HT1080 (cell line): ENCODE results near the gene PFKFB4. TPM values are rescaled to one million over a fixed set of nuclear protein-coding genes. Genes with fewer than 3 reads are reported as not detected.
"Not testable (repeated sequence)": the region's sequence is repeated elsewhere in the genome, so short reads cannot be mapped to it uniquely, and the experiment has no call there.

ENCODE experiments used
- DNase-seq: peaks from one replicate; pipeline ENCODE4 v3.0.0-alpha.2; 2015; ENCODE audit warnings: low read depth
- total RNA-seq: library from RNA; depleted of rRNA; stranded (reverse); fragments of >200 nt; shearing (Covaris generic); gene quantifications from 2 replicates; pipeline ENCODE4 v1.2.3, GENCODE V29; 2014

The PFKFB4 gene
- total RNA-seq, 1 experiment from 2014 or later, result 27.2 TPM

DNA sequence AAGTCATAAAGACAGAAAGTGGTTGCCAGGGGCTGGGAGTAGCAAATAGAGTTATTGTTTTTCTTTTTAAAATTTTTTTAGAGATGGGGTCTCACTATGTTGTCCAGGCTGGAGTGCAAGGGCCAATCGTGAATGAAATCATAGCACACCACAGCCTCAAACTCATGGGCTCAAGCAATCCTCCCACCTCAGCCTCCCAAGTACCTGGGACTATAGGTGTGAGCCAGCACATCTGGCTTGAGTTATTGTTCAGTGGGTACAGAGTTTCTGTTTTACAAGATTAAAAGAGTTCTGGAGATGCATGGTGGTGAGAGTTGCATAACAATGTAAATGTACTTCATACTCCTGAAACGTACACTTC, 23.6 kb downstream of the PFKFB4 start:
- no peak for DNase-seq

DNA sequence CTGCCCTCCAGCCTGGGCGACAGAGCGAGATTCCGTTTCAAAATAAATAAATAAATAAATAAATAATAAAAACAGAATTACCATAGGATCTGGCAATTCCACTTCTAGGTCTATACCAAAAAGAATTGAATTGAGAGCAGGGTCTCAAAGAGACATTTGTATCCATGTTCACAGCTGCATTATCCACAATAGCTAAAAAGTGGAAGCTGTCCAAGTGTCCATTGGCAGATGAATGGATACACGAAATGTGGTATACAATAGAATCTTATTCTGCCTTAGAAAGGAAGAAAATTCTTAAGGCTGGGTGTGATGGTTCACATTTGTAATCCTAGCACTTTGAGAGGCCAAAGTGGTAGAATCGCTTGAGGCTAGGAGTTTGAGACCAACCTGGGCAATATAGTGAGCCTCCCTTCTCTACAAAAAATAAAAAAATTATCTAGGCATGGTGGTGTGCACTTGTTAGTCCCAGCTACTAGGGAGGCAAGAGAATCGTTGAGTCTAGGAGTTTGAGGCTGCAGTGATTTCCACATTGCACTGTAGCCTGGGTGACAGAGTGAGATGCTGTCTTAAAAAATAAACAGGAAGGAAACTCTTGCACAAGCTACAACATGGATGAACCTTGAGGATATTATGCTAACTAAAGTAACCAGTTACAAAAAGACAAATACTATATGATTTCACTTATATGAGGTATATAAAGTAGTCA, 24.2 kb downstream of the PFKFB4 start:
- DNase-seq, result no peak

DNA sequence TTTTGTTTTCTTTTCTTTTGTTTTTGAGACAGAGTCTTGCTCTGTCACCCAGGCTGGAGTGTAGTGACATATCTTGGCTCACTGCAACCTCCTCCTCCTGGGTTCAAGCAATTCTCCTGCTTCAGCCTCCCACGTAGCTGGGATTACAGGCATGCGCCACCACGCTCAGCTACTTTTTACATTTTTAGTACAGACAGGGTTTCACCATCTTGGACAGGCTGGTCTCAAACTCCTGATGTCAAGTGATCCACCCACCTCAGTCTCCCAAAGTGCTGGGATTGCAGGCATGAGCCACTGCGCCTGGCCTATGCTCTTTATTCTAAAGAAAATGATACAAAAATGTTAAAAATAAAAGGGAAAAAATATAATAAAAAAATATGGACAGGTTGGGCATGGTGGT, 25.9 kb downstream of the PFKFB4 start:
- DNase-seq, result not testable (repeated sequence)

DNA sequence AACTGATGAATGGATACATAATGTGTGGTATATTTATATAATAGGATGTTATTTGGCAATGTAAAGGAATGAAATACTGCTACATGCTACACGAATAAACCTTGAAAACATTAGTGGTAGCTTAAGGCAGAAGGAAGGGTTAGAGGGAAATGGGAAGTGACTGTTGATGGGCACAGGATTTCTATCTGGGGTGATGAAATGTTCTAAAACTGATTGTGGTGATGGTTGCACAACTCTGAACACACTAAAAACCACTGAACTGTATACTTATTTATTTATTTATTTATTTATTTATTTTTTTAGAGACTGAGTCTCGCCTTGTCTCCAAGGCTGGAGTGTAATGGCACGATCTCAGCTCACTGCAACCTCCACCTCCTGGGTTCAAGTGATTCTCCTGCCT, 27.8 kb downstream of the PFKFB4 start:
- DNase-seq, result no peak

DNA sequence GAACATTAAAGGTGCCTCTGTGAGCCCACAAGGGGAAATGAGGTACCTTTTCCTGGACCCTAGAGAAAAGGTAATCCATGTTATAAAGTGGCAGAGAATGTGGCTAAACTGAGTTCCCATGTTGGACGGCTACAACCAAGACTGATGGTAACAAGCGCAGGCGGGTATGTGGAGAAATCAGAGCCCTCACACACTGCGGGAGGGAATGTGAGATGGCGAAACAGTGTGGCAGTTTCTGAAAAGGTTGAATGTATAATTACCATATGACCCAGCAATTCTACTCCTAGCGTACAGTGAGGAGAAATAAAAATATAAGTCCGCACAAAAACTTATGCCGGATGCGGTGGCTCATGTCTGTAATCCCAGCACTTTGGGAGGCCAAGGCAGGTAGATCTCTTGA, 28.6 kb downstream of the PFKFB4 start:
- no peak for DNase-seq

DNA sequence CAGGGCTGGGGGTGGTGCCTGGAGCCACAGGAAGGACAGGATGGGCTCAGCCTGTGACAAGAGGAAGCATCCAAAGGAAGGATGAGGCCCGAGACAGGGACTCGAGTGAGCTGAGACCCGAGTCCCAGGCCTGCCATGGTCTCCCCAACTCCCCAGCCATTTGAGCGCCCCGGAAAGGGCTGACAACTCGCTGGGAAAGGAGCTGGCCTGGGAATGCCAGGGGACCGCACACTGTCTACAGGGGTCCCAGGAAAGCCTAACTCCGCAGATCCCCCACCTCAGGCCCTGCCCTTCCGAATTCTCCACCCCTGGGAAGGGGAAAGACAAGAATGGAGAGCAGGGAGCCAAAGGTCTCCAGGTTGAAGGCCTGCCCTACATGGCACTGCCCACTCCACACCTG, 31.6 kb downstream of the PFKFB4 start:
- DNase-seq, result no peak

DNA sequence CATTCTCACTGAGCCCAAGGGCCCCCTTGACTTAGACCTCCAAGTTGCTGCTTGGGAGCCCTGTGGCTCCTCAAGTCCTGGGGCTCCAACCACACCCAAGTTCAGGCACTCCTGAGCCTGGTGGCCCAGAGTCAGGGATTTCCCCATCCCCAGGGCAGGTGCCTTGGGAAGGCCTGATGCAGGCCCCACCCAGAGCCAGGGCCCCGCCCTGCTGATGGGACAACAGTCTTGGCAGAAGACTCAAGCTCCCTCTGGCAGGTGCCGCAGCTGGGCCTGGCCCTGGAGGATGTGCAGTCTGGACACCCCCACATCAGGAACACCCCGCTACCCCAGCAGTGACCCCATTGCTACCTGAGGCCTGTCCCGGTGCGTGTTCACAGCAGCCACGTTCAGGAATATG, 35.0 kb downstream of the PFKFB4 start:
- no peak for DNase-seq

DNA sequence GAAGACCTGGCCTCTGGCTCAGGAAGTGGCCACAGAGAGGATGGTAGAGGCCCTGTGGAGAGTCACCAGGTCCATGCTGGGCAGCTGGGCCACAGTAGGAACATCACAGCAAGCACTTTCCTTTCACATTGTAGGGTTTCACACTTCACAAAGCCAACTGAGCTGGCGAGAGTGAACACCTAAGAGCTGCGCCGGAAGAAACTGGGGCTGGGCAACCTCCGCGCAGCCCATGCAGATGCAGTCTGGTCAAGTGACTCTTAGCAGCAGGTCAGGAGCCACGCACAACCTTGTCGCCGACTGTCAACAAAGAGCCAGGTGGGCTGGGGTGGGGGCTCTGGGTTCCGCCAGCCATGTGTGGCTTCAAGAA, 37.3 kb downstream of the PFKFB4 start:
- no peak for DNase-seq

DNA sequence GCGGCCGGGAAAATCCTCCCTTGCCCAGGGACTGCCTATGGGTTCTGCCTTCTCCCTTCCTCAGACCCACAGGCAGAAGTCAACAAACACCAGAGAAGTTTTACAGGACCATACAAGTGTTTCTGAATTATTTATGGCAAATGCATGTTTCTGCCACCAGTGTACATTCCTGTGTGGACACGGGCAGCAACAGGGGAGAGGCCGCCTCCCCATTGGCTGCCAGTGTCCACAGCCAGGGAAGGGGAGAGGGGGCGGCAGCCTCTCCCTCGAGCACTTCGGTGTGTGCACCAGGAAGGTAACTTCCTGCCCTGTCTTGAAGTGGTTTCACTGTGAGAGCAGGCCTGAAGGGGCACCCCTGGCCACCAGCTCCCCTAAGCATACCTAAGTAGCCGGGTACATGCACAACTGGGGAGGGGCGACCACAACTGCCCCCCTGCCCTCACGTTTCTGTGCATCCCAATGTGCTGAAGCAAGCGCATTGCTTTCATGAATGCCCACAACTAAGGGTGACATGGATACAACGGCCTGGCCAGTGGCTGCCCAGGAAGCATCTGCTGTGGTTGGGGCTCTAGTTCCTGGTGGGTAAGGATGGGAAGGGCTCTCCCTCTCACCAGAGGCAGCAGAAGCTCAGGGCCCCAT, 37.8 kb downstream of the PFKFB4 start:
- no peak for DNase-seq

DNA sequence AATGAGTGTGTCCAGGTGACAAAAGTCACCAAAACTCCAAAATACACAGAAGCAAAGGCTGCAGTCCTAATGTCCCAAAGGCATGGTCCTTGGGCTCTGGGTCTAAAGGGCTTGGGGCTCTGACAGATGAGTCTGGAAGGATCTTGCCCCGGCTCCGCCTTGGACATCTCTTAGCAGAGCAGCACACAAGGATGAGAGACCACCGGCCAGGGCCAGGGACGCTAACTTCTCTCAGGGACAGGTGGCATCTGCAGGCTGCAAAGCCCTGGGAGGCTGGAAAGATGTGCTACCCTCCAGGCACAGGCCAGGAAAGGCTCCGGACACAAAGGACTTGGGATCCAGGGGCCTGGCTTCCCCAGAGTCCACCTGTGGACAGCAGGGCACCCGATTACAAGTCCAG, 38.5 kb downstream of the PFKFB4 start:
- DNase-seq, result no peak

DNA sequence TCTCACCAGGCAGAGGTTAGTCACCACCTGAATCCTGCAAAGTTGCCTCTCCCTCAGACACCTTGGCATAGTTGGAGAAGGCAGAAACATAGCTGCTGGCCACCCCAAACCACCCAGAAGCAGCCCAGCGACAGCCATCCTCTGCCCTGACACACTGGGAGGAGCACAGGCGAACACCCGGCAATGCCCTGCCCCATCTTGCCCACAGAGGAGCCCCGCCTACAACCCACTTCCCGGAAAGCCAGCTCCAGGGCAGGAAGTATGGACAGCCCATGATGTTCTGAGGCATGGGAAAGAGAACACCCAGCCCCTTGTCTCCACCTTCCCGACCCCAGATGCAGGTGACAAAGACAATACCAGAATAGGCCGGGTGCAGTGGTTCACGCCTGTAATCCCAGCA, 40.0 kb downstream of the PFKFB4 start:
- no peak for DNase-seq

DNA sequence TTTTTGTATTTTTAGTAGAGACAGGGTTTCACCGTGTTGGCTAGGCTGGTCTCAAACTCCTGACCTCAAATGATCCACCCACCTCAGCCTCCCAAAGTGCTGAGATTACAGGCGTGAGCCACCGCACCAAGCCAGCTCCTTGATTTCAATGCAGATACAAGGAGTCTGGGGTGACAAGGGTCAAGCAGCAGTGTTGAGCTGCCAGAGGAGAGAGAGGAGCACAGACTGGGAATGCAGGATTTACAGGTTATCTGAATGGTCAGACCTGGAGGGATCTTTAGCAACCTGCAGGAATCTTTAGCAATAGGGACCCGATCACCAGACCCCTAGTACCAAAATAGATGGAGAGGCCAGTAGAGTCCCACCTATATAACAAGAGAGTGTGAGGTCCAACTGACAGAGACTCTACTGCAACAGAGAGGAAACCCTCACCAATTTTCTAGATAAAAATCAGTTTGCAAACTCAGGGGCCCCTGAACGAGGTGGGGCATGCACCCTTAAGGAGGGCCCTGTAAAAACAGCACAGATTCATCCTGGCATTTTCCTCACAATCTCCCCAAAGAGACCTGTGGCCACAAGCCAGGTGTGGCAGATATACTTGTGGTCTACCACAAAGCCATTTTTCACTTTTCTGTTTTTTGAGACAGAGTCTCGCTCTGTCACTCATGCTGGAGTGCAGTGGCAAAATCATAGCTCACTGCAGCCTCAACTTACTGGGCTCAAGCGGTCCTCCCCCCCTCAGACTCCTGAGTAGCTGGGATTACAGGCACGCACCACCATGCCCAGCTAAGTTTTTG, 42.0 kb downstream of the PFKFB4 start:
- no peak for DNase-seq

DNA sequence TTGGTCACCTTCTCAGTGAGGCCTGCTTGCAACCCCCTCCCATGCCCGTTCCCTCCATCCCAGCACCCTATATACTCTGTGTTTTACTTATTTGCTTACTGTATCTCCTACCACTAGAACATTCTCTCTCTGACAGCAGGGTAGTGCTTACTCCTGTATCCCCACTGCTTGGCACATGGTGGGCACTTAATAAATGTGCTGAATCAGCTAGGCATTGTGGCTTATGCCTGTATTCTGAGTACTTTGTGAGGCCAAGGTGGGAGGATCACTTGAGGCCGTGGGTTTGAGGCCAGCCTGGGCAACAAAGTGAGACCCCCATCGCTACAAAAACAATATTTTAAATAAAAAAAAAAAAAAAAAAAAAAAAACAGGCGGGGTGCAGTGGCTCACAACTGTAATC, 45.1 kb downstream of the PFKFB4 start:
- DNase-seq, result no peak

DNA sequence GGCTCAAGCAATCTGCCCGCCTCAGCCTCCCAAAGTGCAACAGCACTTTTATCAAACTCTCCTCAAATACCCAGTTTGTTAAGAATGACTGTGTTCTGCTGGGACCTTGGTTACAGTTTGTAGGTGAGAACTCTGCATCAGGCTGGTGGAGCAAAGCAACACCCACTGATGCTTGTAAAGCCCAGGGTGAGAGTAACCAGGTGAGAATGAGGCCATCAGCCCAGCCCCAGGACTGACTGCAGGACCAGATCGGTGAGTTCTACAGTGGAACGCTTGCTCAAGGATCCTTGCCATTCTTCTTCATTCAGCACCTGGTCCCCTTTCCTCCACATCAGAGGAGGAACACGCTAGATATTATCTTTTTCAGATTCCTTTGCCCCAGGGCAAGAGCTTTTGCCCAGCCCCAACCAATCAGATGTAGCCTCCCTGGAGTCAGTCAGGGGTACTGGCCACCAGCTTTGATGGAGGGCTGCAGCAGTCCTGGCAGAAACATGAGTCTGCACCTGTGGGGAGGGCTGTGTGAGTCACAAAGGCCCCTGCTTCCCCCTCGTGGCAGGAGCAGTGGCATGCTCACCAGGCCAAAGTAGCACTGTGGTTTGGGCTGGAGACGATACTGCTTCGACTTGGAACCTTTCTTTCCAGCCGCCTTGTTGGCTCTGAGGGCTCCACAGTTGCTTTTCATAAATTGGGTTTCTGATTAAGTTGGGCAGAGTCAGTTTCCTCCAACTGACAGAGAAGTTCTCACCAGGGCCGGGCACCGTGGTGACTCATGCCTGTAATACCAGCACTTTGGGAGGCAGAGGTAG, 49.1 kb downstream of the PFKFB4 start:
- peak; percentile 91 for DNase-seq

DNA sequence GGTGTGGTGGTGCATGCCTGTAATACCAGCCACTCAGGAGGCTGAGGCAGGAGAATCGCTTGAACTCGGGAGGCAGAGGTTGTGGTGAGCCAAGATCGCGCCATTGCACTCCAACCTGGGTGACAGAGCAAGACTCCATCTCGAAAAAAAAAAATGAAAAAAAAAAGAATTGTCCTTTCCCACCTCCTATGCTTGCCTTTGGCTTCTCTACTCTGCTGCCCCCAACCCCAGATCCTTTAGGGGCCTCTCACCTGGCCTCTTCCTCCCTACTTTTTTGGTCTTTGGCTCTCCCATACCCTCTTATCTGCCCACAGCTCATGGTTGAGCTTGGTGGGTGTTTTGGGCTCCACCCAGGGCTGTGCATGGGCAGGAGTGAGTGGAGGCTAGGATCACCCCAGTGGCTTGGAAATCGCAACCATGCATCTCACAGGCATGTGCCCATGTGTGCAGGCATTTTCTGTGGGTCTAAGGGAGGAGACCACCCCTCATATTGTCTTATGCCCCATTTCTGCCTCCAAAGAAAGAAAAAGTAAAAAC, 50.6 kb downstream of the PFKFB4 start:
- DNase-seq, result no peak

DNA sequence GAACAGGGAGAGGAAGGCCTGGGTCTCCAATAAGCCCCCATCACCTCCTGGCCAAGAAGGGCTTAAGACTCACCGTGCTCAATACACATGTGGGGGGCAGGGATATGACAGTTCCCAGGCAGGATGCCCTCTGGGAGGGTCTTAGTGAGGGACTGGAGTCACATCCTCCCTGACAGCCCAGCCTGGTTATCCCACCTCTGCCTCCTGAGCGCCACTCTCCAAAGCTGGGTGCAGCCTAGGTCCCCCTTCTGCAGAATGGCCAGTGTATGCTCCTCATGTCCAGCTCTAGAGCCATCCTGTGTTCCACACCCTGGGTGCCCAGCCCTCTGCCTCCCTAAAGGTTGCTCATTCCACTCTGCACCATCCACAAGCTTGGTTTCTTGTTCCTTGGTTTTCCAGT, 51.5 kb downstream of the PFKFB4 start:
- DNase-seq, result no peak

DNA sequence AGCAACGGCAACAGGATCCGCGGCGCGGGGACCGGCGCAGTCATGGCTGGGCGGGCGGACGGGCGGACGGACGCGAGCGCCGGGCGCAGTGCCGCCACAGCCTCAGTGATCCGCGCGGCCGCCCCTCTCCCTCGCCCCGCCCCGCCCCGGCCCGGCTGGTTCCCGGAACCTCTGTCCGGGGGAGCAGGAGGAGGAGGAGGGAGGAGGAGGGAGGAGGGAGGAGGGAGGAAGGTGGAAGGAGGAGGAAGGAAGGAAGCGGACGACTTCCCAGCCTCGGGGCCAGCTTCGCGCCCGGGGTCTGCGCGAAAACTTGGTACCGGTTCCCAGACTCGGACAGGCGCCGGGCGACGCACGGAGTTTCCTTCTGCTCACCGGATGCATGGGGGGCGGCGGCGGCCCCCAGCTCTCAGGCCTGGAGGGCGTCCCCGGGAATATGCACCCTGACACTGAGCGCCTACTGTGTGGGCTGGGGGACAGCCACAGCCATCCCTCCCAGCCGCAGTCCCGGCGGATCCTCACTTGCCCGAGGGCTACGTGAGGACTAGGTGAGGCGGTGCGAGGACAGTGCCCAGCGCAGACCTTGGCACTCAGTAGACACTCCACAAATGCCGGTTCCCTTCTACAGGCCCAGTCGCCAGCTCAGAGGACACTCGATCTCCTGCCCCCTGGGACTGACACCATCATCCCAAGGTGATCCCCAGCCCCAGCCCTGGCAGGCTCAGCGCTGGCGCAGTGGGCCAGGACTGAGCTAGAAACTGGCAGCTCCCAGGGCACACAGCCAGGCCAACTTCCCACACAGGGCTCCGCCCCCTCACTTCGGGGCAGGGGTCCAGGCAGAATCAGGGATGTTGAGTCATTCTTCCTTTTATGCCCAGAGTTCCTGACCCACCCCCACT, 52.3 kb downstream of the PFKFB4 start, which contains the start of gene SHISA5:
SHISA5 (minus strand) TSS at position 124 of the 896 bp plus-strand sequence; CDS start at position 44, 80 bp downstream.
- DNase-seq, result peak; percentile 58

DNA sequence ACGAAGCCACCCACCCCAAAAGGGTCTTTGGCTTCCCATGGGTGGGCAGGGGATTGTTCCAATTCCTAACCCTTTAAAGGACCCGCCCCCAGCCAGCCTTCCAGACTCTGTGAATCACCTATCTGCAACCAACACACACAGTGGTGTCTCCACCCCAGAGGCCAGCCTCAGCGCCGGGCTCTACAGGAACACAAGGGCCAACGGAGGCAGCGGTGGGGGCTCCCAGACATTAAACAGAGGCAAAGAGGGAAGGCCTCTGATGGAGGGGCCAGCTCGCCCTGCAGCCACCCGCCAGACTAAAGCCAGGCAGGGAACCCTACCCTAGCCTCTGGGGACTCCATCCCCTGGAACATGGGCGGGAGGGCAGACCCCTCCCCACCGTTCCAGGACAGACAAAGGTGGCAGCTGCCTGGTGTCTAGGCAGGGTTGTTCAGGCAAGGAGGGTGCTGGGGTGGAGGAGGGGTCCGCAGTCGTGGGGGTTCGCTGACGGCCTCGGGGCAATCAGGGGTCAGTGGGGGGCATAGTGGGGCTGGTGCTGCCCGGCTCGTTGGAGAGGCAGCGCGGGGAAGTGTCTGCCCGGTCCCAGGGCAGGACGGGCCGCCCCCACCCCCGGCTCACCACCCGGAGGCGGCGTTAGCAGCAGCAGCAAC, 53.1 kb downstream of the PFKFB4 start:
- no peak for DNase-seq

DNA sequence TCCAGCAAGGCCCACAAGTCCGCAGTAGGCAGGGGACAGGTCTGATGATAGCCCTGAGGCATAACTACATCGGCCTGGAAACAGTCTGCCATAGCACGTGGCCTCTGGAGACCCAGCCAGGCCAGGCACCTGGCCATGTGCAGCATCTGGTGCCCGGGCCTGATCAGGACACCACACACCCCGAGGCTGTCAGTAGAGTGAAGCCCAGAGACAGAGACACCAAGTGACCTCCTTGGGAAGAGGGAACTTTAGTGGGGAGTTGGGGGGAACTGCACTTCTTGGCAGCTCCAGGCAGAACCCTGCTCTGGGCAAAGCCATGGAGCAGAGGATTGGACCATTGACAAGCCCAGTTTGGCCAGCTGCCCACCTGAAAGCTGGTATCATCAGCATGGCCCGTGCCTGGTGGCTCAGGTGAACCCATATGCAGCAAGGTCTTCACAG, 53.9 kb downstream of the PFKFB4 start:
- no peak for DNase-seq

DNA sequence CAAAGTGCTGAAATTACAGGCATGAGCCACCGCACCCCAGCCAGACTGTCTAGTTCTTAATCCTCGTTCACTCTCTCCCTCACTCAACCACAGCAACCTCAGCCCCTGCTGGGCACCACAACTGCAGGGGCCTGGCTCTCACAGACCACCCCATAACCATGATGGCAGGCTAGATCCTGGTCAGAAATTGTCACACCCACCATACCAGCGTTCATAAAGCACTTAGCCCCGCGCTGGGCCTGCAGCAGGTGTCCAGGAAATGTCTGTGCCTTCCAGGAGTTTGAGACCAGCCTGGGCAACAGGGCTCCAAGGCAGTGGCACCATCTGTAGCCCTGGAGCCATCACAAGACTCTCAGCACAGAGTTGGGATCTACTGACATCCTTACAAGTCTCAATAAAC, 54.5 kb downstream of the PFKFB4 start:
- no peak for DNase-seq
